ENCODE data around the gene PTRH1.

DNA sequence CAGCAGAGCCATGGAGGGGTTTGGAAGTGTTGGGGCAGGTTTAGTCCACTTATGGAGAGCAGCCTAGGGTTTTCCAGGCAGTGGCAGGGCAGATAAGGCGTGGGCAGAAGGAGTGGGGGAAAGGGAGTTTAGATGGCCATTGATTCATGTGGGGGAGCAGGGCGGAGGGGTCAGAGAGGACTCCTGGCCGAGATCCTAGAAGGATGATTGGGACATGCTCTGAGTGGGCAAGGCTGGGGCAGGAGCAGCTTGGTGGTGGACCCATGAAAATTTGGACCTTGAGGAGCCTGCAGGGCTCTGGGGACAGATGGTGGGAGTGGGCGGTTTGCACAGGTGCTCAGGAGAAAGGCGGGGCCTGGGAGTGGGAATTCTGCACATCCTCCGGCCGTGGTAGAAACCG, 37.7 kb upstream of the PTRH1 start:
- TF ChIP-seq, protein P1, sequence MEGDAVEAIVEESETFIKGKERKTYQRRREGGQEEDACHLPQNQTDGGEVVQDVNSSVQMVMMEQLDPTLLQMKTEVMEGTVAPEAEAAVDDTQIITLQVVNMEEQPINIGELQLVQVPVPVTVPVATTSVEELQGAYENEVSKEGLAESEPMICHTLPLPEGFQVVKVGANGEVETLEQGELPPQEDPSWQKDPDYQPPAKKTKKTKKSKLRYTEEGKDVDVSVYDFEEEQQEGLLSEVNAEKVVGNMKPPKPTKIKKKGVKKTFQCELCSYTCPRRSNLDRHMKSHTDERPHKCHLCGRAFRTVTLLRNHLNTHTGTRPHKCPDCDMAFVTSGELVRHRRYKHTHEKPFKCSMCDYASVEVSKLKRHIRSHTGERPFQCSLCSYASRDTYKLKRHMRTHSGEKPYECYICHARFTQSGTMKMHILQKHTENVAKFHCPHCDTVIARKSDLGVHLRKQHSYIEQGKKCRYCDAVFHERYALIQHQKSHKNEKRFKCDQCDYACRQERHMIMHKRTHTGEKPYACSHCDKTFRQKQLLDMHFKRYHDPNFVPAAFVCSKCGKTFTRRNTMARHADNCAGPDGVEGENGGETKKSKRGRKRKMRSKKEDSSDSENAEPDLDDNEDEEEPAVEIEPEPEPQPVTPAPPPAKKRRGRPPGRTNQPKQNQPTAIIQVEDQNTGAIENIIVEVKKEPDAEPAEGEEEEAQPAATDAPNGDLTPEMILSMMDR (conservative IDR thresholded peaks at IDR 0.05) = no peak
- no peak for TF ChIP-seq EZH2 (IDR thresholded peaks at IDR 0.05; ENCODE audit: low read depth)
